Natural killer cell (primary cell): ENCODE measurements around the gene PEAK1. TPM values are rescaled to one million over a fixed set of nuclear protein-coding genes. Genes with fewer than 3 reads are reported as not detected.

Source experiments
- ATAC-seq, 3 donors: fragments of 150-1000 bp in 2 of 3; fragments of 200-7000 bp in 1 of 3; cut with Tn5 transposase; 1 replicate in 1 of 3; 2 replicates in 2 of 3; pipeline ENCODE4 v1.10.0; 2021; ENCODE audit warnings: mild to moderate bottlenecking in 2 of 3, moderate library complexity in 2 of 3
- DNase-seq, 2 donors: peaks; one replicate each; pipeline versions ENCODE4 v3.0.0 to v3.0.0-alpha.2; 2013 to 2021; ENCODE audit warnings: mixed read lengths in 1 of 2
- H3K27ac ChIP-seq: one replicate; pipeline ENCODE4 v1.5.1; 2013; ENCODE audit warnings: mild to moderate bottlenecking, low read length
- H3K27me3 ChIP-seq: one replicate; pipeline ENCODE4 v1.6.1; 2013; ENCODE audit warnings: low read length; ENCODE audit not compliant: control insufficient read depth, insufficient read depth
- H3K36me3 ChIP-seq: one replicate; pipeline ENCODE4 v1.6.1; 2013; ENCODE audit warnings: low read length; ENCODE audit not compliant: control insufficient read depth, insufficient read depth
- H3K4me1 ChIP-seq: one replicate; pipeline ENCODE4 v1.6.1; 2013; ENCODE audit warnings: low read length; ENCODE audit not compliant: control insufficient read depth, insufficient read depth
- H3K4me3 ChIP-seq: one replicate; pipeline ENCODE4 v1.5.1; 2013; ENCODE audit warnings: low read length
- H3K9me3 ChIP-seq: one replicate; pipeline ENCODE4 v1.6.1; 2013; ENCODE audit warnings: low read length; ENCODE audit not compliant: control insufficient read depth, insufficient read depth
- H3K27ac Mint-ChIP-seq, 2 donors: one replicate each; pipeline ENCODE4 v1.8.0; 2022; ENCODE audit warnings: mild to moderate bottlenecking in 2 of 2, mixed read lengths in 2 of 2, moderate library complexity in 1 of 2
- H3K27me3 Mint-ChIP-seq, 2 donors: one replicate each; pipeline ENCODE4 v1.8.0; 2022; ENCODE audit warnings: low read depth in 2 of 2, mixed read lengths in 2 of 2
- H3K36me3 Mint-ChIP-seq: one replicate; pipeline ENCODE4 v1.8.0; 2022; ENCODE audit warnings: mixed read lengths
- H3K4me1 Mint-ChIP-seq, 2 donors: one replicate each; pipeline ENCODE4 v1.8.0; 2022; ENCODE audit warnings: mixed read lengths in 2 of 2
- H3K4me3 Mint-ChIP-seq: one replicate; pipeline ENCODE4 v1.8.0; 2022; ENCODE audit warnings: mild to moderate bottlenecking, moderate library complexity, mixed read lengths
- H3K9me3 Mint-ChIP-seq, 2 donors: one replicate each; pipeline ENCODE4 v1.8.0; 2022; ENCODE audit warnings: mixed read lengths in 2 of 2
- WGBS: methylation state at CpG from one replicate; pipeline ENCODE4 v1.1.7; 2013; ENCODE audit warnings: missing lambda C conversion rate; ENCODE audit not compliant: insufficient coverage; 5-methylcytosine and 5-hydroxymethylcytosine counted together
- intact Hi-C: fragments of 100-400 bp; cut with micrococcal nuclease; formaldehyde crosslinking; loops from one replicate; pipeline ENCODE4 v1.14.2; 2022
- total RNA-seq, 4 donors: library from RNA; stranded (reverse); fragments of 120-200 nt in 1 of 4; gene quantifications; one replicate each; pipeline versions ENCODE4 v1.2.3 to v1.2.4, GENCODE V29; 2013 to 2022
- TF ChIP-seq, protein P1 (sequence below): fragments of 200-600 bp; IDR thresholded peaks from one replicate; pipeline ENCODE4 v1.8.0; 2022; ENCODE audit warnings: antibody characterized with exemption

The PEAK1 gene
- total RNA-seq, 3 donors from 2014 or later (not counting 1 experiment from before 2014, with no cell fraction given): 59.3 to 73.9 (median 69.1) TPM

GRCh38 chr15:77191230-77191834, 228.6 kb downstream of the PEAK1 start:
- no peaks in the 10 kb centered on the region for H3K9me3 Mint-ChIP-seq
- TF ChIP-seq, protein P1, sequence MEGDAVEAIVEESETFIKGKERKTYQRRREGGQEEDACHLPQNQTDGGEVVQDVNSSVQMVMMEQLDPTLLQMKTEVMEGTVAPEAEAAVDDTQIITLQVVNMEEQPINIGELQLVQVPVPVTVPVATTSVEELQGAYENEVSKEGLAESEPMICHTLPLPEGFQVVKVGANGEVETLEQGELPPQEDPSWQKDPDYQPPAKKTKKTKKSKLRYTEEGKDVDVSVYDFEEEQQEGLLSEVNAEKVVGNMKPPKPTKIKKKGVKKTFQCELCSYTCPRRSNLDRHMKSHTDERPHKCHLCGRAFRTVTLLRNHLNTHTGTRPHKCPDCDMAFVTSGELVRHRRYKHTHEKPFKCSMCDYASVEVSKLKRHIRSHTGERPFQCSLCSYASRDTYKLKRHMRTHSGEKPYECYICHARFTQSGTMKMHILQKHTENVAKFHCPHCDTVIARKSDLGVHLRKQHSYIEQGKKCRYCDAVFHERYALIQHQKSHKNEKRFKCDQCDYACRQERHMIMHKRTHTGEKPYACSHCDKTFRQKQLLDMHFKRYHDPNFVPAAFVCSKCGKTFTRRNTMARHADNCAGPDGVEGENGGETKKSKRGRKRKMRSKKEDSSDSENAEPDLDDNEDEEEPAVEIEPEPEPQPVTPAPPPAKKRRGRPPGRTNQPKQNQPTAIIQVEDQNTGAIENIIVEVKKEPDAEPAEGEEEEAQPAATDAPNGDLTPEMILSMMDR: no peak
- H3K27ac Mint-ChIP-seq: peak overlapping the region in 1 of 2 donors; percentile 32
- Histone ChIP-seq H3K27ac (no peak overlapping the region), H3K27me3 (no peaks in the 10 kb centered on the region), H3K36me3 (no peaks in the 10 kb centered on the region), H3K4me3 (no peak overlapping the region), H3K9me3 (no peaks in the 10 kb centered on the region), H3K4me1 (peaks cover 18% of the 10 kb centered on the region)
- ATAC-seq: no peak
- intact Hi-C loops: no loop called here
- WGBS: 100% methylated on average over 1 of the region's 2 CpGs
- no peaks in the 10 kb centered on the region for H3K27me3 Mint-ChIP-seq
- H3K4me3 Mint-ChIP-seq: no peak overlapping the region
- no peaks in the 10 kb centered on the region for H3K36me3 Mint-ChIP-seq
- H3K4me1 Mint-ChIP-seq: peaks cover 27 to 32% of the 10 kb centered on the region in 2 donors
- no peak for DNase-seq

- DNase-seq (peak in 1 of 2 donors; percentile 48), ATAC-seq (peak; percentile 43 to 66 (median 58))
- intact Hi-C loops: loop anchor here (2.0 to 5.0 kb wide), 2 partner anchors 69 to 234 kb away; partner anchors contain the start of genes HMG20A and PEAK1
- Histone ChIP-seq H3K4me3 (no peak overlapping the region), H3K9me3 (no peaks in the 10 kb centered on the region), H3K36me3 (no peaks in the 10 kb centered on the region), H3K27ac (peak overlapping the region; percentile 52), H3K4me1 (peaks cover 32% of the 10 kb centered on the region), H3K27me3 (no peaks in the 10 kb centered on the region)
- H3K36me3 Mint-ChIP-seq: no peaks in the 10 kb centered on the region
- no peaks in the 10 kb centered on the region for H3K9me3 Mint-ChIP-seq
- peaks cover 40 to 41% of the 10 kb centered on the region in 2 donors for H3K4me1 Mint-ChIP-seq
- H3K4me3 Mint-ChIP-seq: peak overlapping the region; percentile 15
- peak overlapping the region; percentile 59 to 74 for H3K27ac Mint-ChIP-seq
- 15% methylated on average over 1 of the region's 4 CpGs for WGBS
- H3K27me3 Mint-ChIP-seq: no peaks in the 10 kb centered on the region
- TF ChIP-seq, protein P1: no peak
Measured at GRCh38 chr15:77187751-77188464, 232.0 kb downstream of the PEAK1 start.

- H3K27me3 ChIP-seq: no peaks in the 10 kb centered on the region
- no peak overlapping the region for H3K27ac ChIP-seq
- Mint-ChIP-seq H3K27ac (peak overlapping the region; percentile 59 to 74), H3K9me3 (no peaks in the 10 kb centered on the region), H3K36me3 (no peaks in the 10 kb centered on the region), H3K4me3 (peak overlapping the region; percentile 45), H3K27me3 (no peaks in the 10 kb centered on the region), H3K4me1 (peaks cover 49 to 50% of the 10 kb centered on the region in 2 donors)
- intact Hi-C loops: loop anchor here (1.0 to 5.0 kb wide), 4 partner anchors 68 to 357 kb away; partner anchors contain the start of genes HMG20A and PEAK1
- H3K9me3 ChIP-seq: no peaks in the 10 kb centered on the region
- TF ChIP-seq, protein P1: peak; percentile 79
- DNase-seq: peak in 1 of 2 donors; percentile 59
- no peaks in the 10 kb centered on the region for H3K36me3 ChIP-seq
- WGBS: 42% methylated on average over 3 of the region's 3 CpGs
- no peak overlapping the region for H3K4me3 ChIP-seq
- H3K4me1 ChIP-seq: peaks cover 39% of the 10 kb centered on the region
- ATAC-seq: peak in 2 of 3 donors; percentile 19 to 45
Measured at GRCh38 chr15:77186594-77187011, 233.3 kb downstream of the PEAK1 start.
